ENCODE measurements around the gene FMR1NB.

FMR1NB gene

GRCh38 chrX:147981038-147981752 lies at the start of gene FMR1NB:
TSS of gene FMR1NB (plus strand) at chrX:147981337. CDS start at chrX:147981403, 66 bp downstream.
- DNase-seq (ENCODE audit: low spot score) = no peak

- no peak for DNase-seq (ENCODE audit: low spot score)
These were observed 47.3 kb upstream of the FMR1NB start for GRCh38 chrX:147933815-147934214.

- DNase-seq (ENCODE audit: low spot score) = no peak
These were observed 45.9 kb upstream of the FMR1NB start for GRCh38 chrX:147935156-147935758.

- DNase-seq (ENCODE audit: low spot score) = no peak
These were observed 35.9 kb upstream of the FMR1NB start for GRCh38 chrX:147945286-147945685.

GRCh38 chrX:147948531-147948930 lies 32.6 kb upstream of the FMR1NB start:
- DNase-seq (ENCODE audit: low spot score) = no peak

GRCh38 chrX:147950352-147950751 lies 30.8 kb upstream of the FMR1NB start:
- no peak for DNase-seq (ENCODE audit: low spot score)

- DNase-seq (ENCODE audit: low spot score) = no peak
These were observed 27.2 kb upstream of the FMR1NB start for GRCh38 chrX:147953976-147954375.

GRCh38 chrX:147957291-147957690 lies 23.8 kb upstream of the FMR1NB start:
- no peak for DNase-seq (ENCODE audit: low spot score)

GRCh38 chrX:147958291-147958690 lies 22.8 kb upstream of the FMR1NB start:
- DNase-seq (ENCODE audit: low spot score) = no peak

- DNase-seq (ENCODE audit: low spot score) = no peak
These were observed 20.4 kb upstream of the FMR1NB start for GRCh38 chrX:147960722-147961121.

- DNase-seq (ENCODE audit: low spot score) = no peak
These were observed 18.7 kb upstream of the FMR1NB start for GRCh38 chrX:147962476-147962875.

- DNase-seq (ENCODE audit: low spot score) = no peak
These were observed 2.2 kb upstream of the FMR1NB start for GRCh38 chrX:147978931-147979330.

GRCh38 chrX:148020329-148020728 lies 39.2 kb downstream of the FMR1NB start:
- DNase-seq (ENCODE audit: low spot score) = no peak

- no peak for DNase-seq (ENCODE audit: low spot score)
These were observed 43.5 kb downstream of the FMR1NB start for GRCh38 chrX:148024425-148025148.

- DNase-seq (ENCODE audit: low spot score) = no peak
These were observed 54.2 kb downstream of the FMR1NB start for GRCh38 chrX:148035380-148035779.

- DNase-seq (ENCODE audit: low spot score) = no peak
These were observed 55.9 kb downstream of the FMR1NB start for GRCh38 chrX:148037020-148037419.

GRCh38 chrX:148043271-148043855 lies 62.2 kb downstream of the FMR1NB start:
- no peak for DNase-seq (ENCODE audit: low spot score)

- no peak for DNase-seq (ENCODE audit: low spot score)
These were observed 66.1 kb downstream of the FMR1NB start for GRCh38 chrX:148047200-148047599.

GRCh38 chrX:148049441-148049840 lies 68.3 kb downstream of the FMR1NB start:
- peak; percentile 4 for DNase-seq (ENCODE audit: low spot score)

GRCh38 chrX:148051973-148052372 lies 70.8 kb downstream of the FMR1NB start:
- no peak for DNase-seq (ENCODE audit: low spot score)

- DNase-seq (ENCODE audit: low spot score) = no peak
These were observed 86.1 kb downstream of the FMR1NB start for GRCh38 chrX:148067285-148067684.

- no peak for DNase-seq (ENCODE audit: low spot score)
These were observed 88.8 kb downstream of the FMR1NB start for GRCh38 chrX:148069759-148070503.

Measured in hematopoietic multipotent progenitor cell treated with erythropoietin and hydrocortisone succinate and interleukin-3 and kit ligand, for 17 days (in vitro differentiated cells).